Measurements from ENCODE around the gene HSDL2.
"Not testable (repeated sequence)": the region's sequence is repeated elsewhere in the genome, so short reads cannot be mapped to it uniquely, and the experiment has no call there.

HSDL2 gene

GRCh38 chr9:112503170-112503569 is 123.3 kb downstream of the HSDL2 start:
- no peak for DNase-seq

DNA sequence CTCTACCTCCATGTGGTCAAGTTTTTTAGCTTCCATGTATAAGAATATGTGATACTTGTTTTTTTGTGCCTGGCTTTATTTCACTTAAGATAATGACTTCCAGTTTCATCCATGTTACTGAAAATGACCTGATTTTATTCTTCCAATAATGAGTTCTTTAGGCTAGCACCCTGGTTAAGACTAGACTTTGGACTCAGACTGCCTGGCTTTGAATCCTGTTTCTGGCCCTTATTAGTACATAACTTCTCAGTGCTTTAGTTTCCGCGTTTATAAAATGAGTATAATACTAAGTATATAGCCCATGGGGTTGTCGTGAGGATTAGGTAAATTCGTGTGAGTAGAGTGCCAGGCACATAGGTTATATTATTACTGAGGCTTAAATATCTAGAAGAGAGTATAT is 125.2 kb downstream of the HSDL2 start:
- DNase-seq: no peak

- no peak for DNase-seq
Observed at GRCh38 chr9:112505607-112506006, 125.7 kb downstream of the HSDL2 start.

- DNase-seq: no peak
Observed at GRCh38 chr9:112506571-112506970, 126.7 kb downstream of the HSDL2 start.

- no peak for DNase-seq
Observed at GRCh38 chr9:112507001-112507680, 127.2 kb downstream of the HSDL2 start.

DNA sequence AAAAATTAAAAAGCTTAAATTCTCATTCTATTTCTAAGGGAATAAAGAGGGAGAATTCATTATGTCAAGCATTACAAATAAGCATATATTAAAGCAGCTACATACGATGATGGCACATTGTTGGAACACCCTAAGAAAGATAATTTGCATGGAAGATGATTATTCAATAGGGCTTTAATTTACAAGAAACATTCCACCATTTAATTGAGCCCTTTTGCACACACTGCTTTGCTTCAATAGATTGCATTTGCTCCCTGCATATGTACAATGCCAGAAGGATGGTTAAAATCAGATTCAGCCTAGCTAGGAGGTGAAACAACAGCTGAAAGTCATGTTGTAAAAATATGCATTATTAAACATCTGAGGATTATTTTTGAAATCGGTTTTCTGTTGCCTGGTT is 128.5 kb downstream of the HSDL2 start:
- no peak for DNase-seq

- not testable (repeated sequence) for DNase-seq
Observed at GRCh38 chr9:112512377-112512776, 132.5 kb downstream of the HSDL2 start.

- no peak for DNase-seq
Observed at GRCh38 chr9:112516769-112517168, 136.9 kb downstream of the HSDL2 start.

GRCh38 chr9:112520069-112520468 is 140.2 kb downstream of the HSDL2 start:
- no peak for DNase-seq

- DNase-seq: no peak
Observed at GRCh38 chr9:112520656-112521055, 140.7 kb downstream of the HSDL2 start.

Measured in fibroblast of upper back skin (primary cell).